Stimulated activated CD8-positive, alpha-beta memory T cell treated with anti-CD3 and anti-CD28 coated beads, Interleukin-7, amount 100 ng/mL, for 24 hours (primary cell): Measurements from ENCODE around the gene IFT57.
"Not testable (repeated sequence)": the region's sequence is repeated elsewhere in the genome, so short reads cannot be mapped to it uniquely, and the experiment has no call there.

Experiments used
- DNase-seq: peaks from one replicate; pipeline ENCODE4 v3.0.0-alpha.2; 2020; ENCODE audit warnings: low read depth

The IFT57 gene

GRCh38 chr3:108221911-108222852 lies at the start of gene IFT57:
IFT57 (minus strand) TSS chr3:108222424; CDS start chr3:108222322, 102 bp downstream.
- peak; percentile 89 for DNase-seq

- DNase-seq: no peak
These were observed 49.4 kb upstream of the IFT57 start for GRCh38 chr3:108271626-108272025.

- not testable (repeated sequence) for DNase-seq
These were observed 46.0 kb upstream of the IFT57 start for GRCh38 chr3:108268235-108268634.

- not testable (repeated sequence) for DNase-seq
These were observed 42.5 kb upstream of the IFT57 start for GRCh38 chr3:108264534-108265298.

DNA sequence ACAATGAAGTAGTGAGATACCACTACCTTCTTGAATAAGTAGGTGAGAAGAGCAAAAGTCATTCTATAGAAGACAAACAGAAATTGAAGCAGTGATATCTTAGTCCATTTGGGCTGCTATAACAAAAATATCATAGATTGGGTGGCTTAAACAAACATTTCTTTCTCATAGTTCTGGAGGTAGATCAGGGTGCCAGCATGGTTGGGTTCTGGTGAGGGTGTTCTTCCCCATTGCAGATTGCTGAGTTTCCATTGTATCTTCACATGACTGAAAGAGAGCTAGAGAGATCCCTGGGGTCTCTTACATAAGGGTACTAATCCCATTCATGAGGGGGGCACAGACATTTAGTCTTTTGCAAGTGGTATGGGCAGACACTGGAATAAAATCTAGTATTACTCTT lies 32.9 kb upstream of the IFT57 start:
- no peak for DNase-seq

- DNase-seq: no peak
These were observed 29.6 kb upstream of the IFT57 start for GRCh38 chr3:108251844-108252243.

DNA sequence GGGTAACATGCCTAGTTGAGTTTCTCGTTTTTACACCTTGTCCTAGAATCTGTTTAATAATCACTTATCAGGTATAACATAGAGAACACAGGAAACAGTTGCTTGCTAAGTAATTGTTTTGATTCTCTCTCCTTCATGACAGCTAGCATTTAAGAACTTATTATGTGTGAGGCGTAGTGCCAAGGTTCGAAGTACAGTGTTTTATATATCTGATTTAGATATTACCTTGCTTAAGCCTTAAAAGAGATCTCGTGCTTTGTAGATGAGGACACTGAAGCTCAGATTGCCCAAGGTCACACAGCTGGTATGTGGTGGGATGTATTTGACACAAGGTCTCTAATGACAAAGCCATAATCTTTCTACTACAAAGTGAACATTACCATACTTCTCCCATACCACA lies 29.0 kb upstream of the IFT57 start:
- no peak for DNase-seq

GRCh38 chr3:108250626-108251025 lies 28.4 kb upstream of the IFT57 start:
- no peak for DNase-seq

DNA sequence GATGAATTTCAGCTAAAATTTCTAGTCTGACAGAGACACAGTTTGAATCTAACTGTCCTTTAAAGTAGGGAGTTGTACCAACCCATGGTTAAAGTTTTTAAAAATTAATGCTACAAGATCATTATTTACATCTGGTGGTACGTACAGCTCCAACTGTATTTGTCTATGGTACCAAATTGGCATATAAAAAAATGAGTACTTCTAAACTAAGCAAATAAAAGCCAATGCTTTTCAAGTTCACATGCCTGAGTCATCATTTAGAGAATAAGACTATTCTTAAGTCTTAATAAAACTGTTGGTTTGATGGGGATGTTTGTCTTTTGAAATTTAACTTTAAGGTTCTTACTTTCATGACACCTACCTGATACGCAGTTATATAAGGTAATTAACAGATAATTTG lies 21.0 kb upstream of the IFT57 start:
- DNase-seq: no peak

GRCh38 chr3:108242776-108243175 lies 20.6 kb upstream of the IFT57 start:
- no peak for DNase-seq

DNA sequence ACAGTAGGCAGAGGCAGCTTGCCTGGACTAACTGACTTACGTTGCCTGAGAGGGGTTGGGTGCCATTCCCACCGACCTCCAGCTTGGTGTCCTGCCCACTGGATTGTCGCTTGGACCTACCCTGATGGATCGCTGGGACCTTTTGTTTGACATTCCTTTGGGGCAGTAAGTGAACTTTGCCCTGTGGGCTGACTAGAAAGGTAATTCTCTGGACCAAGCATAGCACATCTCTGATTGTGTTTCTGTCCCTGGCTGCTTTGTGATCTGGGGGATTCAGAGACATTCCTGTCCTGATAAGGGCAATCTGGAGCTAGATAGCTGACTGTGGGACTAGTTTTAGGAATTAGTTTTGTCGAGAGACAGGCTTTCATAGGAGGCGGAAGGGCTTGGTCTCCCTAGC lies 19.5 kb upstream of the IFT57 start:
- DNase-seq: no peak

DNA sequence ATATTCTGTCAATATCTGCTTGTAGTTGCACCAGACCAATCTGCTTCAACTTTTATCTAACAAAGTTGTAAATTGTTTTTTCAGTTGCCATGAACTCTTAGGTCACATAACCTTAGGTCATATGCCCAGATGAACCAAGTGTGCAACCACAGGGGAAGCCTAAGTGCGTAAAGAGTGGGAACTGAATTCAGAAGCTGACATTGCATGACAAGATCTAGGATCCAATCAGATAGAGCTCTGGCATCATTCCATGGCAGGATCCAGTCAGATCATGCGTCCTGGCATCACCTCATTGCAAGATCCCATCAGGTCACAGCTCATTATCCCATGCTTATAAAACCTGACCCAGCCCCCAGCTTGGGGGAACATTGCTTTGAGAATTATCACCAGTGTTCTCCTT lies 18.9 kb upstream of the IFT57 start:
- no peak for DNase-seq

GRCh38 chr3:108239082-108239481 lies 16.9 kb upstream of the IFT57 start:
- DNase-seq: no peak

- DNase-seq: no peak
These were observed 13.1 kb upstream of the IFT57 start for GRCh38 chr3:108235290-108235689.

DNA sequence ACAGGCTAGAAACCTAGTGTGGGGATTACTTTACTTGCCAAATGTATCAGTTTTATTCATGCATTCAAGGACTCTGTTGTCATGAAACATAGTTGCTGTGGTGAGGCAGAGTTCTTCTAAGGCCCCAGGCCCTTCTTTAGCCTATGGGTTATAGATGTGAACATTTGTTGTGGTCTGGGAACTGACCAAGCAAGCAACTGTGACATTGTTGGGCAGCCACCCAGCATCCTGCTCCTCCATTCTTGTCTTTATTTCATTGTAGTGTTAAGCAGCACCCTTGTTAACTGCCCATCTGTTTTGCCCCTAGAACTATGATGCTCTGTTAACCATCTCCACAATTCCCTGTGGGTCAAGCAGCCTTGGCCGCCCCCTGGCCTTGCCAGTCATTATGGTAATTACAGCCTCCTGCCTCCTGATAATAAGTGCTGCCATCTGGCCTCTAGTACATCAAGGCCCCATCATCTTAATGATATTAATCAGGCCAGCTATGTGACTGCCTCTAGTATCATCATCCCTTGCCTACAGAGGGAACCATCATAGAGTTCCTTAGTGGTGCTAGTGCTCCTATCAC lies 12.2 kb upstream of the IFT57 start:
- no peak for DNase-seq

DNA sequence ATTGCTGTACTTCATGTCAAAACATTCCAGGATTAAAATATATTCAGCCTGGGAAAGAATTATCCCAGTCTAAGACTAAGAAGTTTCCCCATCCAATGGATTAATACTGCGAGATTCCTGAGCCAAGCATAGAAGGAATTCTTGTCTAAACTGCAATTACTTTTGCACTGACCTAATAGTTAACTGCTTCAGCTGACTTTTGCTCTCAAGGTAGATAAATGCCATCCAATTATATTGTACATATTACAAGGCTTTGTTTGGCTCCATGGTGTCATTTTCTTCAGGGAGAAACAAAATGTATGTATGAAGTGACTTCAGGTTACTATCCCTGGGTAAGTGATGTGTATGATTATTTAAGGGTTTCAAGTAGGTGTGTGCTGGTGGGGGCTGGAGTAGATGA lies 6.1 kb upstream of the IFT57 start:
- no peak for DNase-seq

GRCh38 chr3:108227131-108227530 lies 4.9 kb upstream of the IFT57 start:
- DNase-seq: no peak

DNA sequence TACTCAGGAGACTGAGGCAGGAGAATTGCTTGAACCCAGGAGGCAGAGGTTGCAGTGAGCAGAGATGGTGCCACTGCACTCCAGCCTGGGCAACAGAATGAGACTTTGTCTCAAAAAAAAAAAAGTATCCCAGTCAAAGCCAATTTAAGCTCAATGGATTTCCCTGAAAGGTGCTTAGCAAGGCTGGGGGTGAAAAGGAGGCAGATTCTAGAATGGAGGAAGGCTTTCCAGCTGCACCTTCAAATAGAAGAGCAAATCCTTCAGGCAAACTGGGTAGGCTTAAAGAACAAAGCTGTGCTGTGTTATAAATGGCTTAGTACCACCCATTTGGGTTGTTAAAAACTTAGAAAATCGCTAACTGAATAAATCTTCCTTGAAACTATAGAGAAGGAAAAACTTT lies 3.0 kb upstream of the IFT57 start:
- no peak for DNase-seq

GRCh38 chr3:108223928-108224327 lies 1.7 kb upstream of the IFT57 start:
- no peak for DNase-seq

GRCh38 chr3:108222853-108223565 lies 785 bp upstream of the IFT57 start:
- no peak for DNase-seq

GRCh38 chr3:108221393-108221792 lies 831 bp downstream of the IFT57 start:
- no peak for DNase-seq

- DNase-seq: no peak
These were observed 2.9 kb downstream of the IFT57 start for GRCh38 chr3:108219336-108219735.
